ENCODE data around the gene EPRS1.

DNA sequence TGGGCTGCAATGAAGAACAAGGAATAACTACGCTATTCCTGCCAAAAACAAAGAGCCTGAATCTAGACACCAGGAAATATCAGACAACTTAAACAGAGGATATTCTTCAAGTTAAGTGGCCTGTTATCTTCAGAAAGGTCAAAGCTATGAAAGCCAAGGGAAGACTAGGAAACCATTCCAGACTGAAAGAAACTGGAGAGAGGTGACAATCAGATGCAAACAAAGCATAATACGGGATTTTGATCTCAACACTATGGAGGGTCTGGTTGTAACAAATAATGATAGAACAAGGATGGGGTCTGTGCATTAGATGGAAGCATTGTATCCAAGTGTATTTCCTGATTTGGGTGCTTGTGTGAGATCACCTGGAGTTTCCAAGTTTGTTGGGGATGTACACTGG, 2.7 kb downstream of the EPRS1 start:
- TF ChIP-seq POLR2A (IDR thresholded peaks at IDR 0.05), result no peak
- TF ChIP-seq, protein P1, sequence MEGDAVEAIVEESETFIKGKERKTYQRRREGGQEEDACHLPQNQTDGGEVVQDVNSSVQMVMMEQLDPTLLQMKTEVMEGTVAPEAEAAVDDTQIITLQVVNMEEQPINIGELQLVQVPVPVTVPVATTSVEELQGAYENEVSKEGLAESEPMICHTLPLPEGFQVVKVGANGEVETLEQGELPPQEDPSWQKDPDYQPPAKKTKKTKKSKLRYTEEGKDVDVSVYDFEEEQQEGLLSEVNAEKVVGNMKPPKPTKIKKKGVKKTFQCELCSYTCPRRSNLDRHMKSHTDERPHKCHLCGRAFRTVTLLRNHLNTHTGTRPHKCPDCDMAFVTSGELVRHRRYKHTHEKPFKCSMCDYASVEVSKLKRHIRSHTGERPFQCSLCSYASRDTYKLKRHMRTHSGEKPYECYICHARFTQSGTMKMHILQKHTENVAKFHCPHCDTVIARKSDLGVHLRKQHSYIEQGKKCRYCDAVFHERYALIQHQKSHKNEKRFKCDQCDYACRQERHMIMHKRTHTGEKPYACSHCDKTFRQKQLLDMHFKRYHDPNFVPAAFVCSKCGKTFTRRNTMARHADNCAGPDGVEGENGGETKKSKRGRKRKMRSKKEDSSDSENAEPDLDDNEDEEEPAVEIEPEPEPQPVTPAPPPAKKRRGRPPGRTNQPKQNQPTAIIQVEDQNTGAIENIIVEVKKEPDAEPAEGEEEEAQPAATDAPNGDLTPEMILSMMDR (IDR thresholded peaks at IDR 0.05), result no peak
